Gastroesophageal sphincter (tissue), 3 donors: ENCODE results near the gene EIF4B.

ENCODE experiments used
- CTCF ChIP-seq, 4 experiments: fragments of 200-600 bp in 2 of 4; fragments of 450-650 bp in 2 of 4; sonication (generic) in 1 of 4; IDR thresholded peaks; one replicate each; pipeline ENCODE4 v1.5.1; 2017 to 2019; ENCODE audit warnings: antibody characterized with exemption in 4 of 4, mild to moderate bottlenecking in 2 of 4, moderate library complexity in 2 of 4
- EP300 ChIP-seq: sonication (generic); formaldehyde crosslinking; IDR thresholded peaks from one replicate; pipeline ENCODE4 v1.6.1; 2017; ENCODE audit warnings: antibody characterized with exemption, mild to moderate bottlenecking
- POLR2AphosphoS5 ChIP-seq: sonication (generic); formaldehyde crosslinking; IDR thresholded peaks from one replicate; pipeline ENCODE4 v1.6.1; 2017; ENCODE audit warnings: antibody characterized with exemption

- TF ChIP-seq CTCF (IDR thresholded peaks at IDR 0.05) = no peak
- TF ChIP-seq POLR2AphosphoS5 = no peak
- TF ChIP-seq EP300 = no peak
These were observed 50.0 kb downstream of the EIF4B start for GRCh38 chr12:53056296-53056695.
